Measurements from ENCODE around the gene MYO1D.

GRCh38 chr17:32875923-32876416, 954 bp downstream of the MYO1D start:
- TF ChIP-seq CTCF (IDR thresholded peaks at IDR 0.05; ENCODE audit: low read depth, low read length) (no peak), EZH2phosphoT487 (IDR thresholded peaks at IDR 0.05; ENCODE audit: low read depth) (no peak)

Measured in OCI-LY3 (cell line).